ENCODE measurements around the gene MCTS1. TPM values are rescaled to one million over a fixed set of nuclear protein-coding genes. Genes with fewer than 3 reads are reported as not detected.

The MCTS1 gene
- polyA plus RNA-seq (2013, experiment 1 of 4) = 46.8 TPM
- polyA plus RNA-seq (2013, experiment 2 of 4) = 42.7 TPM
- polyA plus RNA-seq (2013, experiment 3 of 4) = 40.3 TPM
- 37.7 TPM for polyA plus RNA-seq (2013, experiment 4 of 4)

GRCh38 chrX:120603707-120604360, at the start of gene MCTS1:
Gene MCTS1, plus strand, starts transcription at chrX:120604101. Its CDS starts 136 bp downstream, at chrX:120604237.
- no peaks in the 10 kb centered on the region for H3K36me3 ChIP-seq (ENCODE audit: control insufficient read depth, insufficient read depth, low read length)
- H3K27me3 ChIP-seq (ENCODE audit: control insufficient read depth, insufficient read depth, low read length, poor library complexity, severe bottlenecking) = no peaks in the 10 kb centered on the region
- WGBS, 2 experiments = 0 to 1% methylated on average over 26 to 27 of the region's 31 CpGs
- no peaks in the 10 kb centered on the region for H3K9me3 ChIP-seq (ENCODE audit: control insufficient read depth, low read length)
- no peaks in the 10 kb centered on the region for H3K4me1 ChIP-seq (ENCODE audit: control insufficient read depth, insufficient read depth, low read length)
- peak within 1 kb of the TSS; percentile 74 for H3K27ac ChIP-seq (ENCODE audit: insufficient read depth, low read depth, low read length, poor library complexity, severe bottlenecking)
- H3K4me3 ChIP-seq (ENCODE audit: insufficient read depth, low read depth, low read length) = peak within 1 kb of the TSS; percentile 67

- Histone ChIP-seq H3K9me3 (ENCODE audit: control insufficient read depth, low read length) (no peaks in the 10 kb centered on the region), H3K27ac (ENCODE audit: insufficient read depth, low read depth, low read length, poor library complexity, severe bottlenecking) (no peak overlapping the region), H3K4me3 (ENCODE audit: insufficient read depth, low read depth, low read length) (no peak overlapping the region), H3K27me3 (ENCODE audit: control insufficient read depth, insufficient read depth, low read length, poor library complexity, severe bottlenecking) (no peaks in the 10 kb centered on the region), H3K36me3 (ENCODE audit: control insufficient read depth, insufficient read depth, low read length) (no peaks in the 10 kb centered on the region), H3K4me1 (ENCODE audit: control insufficient read depth, insufficient read depth, low read length) (no peaks in the 10 kb centered on the region)
- 97 to 100% methylated on average over 2 to 5 of the region's 5 CpGs for WGBS, 2 experiments
Observed at GRCh38 chrX:120556251-120556650, 47.6 kb upstream of the MCTS1 start.

GRCh38 chrX:120559804-120560203, 44.1 kb upstream of the MCTS1 start:
- WGBS, 2 experiments = 0% methylated on average over 1 to 6 of the region's 7 CpGs
- Histone ChIP-seq H3K36me3 (ENCODE audit: control insufficient read depth, insufficient read depth, low read length) (no peaks in the 10 kb centered on the region), H3K9me3 (ENCODE audit: control insufficient read depth, low read length) (no peaks in the 10 kb centered on the region), H3K4me3 (ENCODE audit: insufficient read depth, low read depth, low read length) (peak overlapping the region; percentile 54), H3K4me1 (ENCODE audit: control insufficient read depth, insufficient read depth, low read length) (no peaks in the 10 kb centered on the region), H3K27me3 (ENCODE audit: control insufficient read depth, insufficient read depth, low read length, poor library complexity, severe bottlenecking) (no peaks in the 10 kb centered on the region), H3K27ac (ENCODE audit: insufficient read depth, low read depth, low read length, poor library complexity, severe bottlenecking) (no peak overlapping the region)

GRCh38 chrX:120560405-120560841, 43.5 kb upstream of the MCTS1 start:
- Histone ChIP-seq H3K9me3 (ENCODE audit: control insufficient read depth, low read length) (no peaks in the 10 kb centered on the region), H3K4me1 (ENCODE audit: control insufficient read depth, insufficient read depth, low read length) (no peaks in the 10 kb centered on the region), H3K4me3 (ENCODE audit: insufficient read depth, low read depth, low read length) (peak overlapping the region; percentile 54), H3K27me3 (ENCODE audit: control insufficient read depth, insufficient read depth, low read length, poor library complexity, severe bottlenecking) (no peaks in the 10 kb centered on the region), H3K27ac (ENCODE audit: insufficient read depth, low read depth, low read length, poor library complexity, severe bottlenecking) (peak overlapping the region; percentile 93), H3K36me3 (ENCODE audit: control insufficient read depth, insufficient read depth, low read length) (no peaks in the 10 kb centered on the region)
- WGBS, 2 experiments = 0 to 1% methylated on average over 9 to 10 of the region's 10 CpGs

- Histone ChIP-seq H3K9me3 (ENCODE audit: control insufficient read depth, low read length) (no peaks in the 10 kb centered on the region), H3K27ac (ENCODE audit: insufficient read depth, low read depth, low read length, poor library complexity, severe bottlenecking) (peak within 1 kb of the TSS; percentile 93), H3K4me3 (ENCODE audit: insufficient read depth, low read depth, low read length) (peak within 1 kb of the TSS; percentile 54), H3K27me3 (ENCODE audit: control insufficient read depth, insufficient read depth, low read length, poor library complexity, severe bottlenecking) (no peaks in the 10 kb centered on the region), H3K36me3 (ENCODE audit: control insufficient read depth, insufficient read depth, low read length) (no peaks in the 10 kb centered on the region), H3K4me1 (ENCODE audit: control insufficient read depth, insufficient read depth, low read length) (no peaks in the 10 kb centered on the region)
- 0% methylated on average over 33 to 40 of the region's 54 CpGs for WGBS, 2 experiments
Observed at GRCh38 chrX:120560842-120561633, 42.9 kb upstream of the MCTS1 start, which contains the start of gene CUL4B. Gene CUL4B, minus strand, starts transcription at chrX:120560962. Its CDS starts 324 bp downstream, at chrX:120560638.

GRCh38 chrX:120561634-120562568, 42.0 kb upstream of the MCTS1 start:
- 0 to 4% methylated on average over 9 to 10 of the region's 12 CpGs for whole genome bisulfite sequencing, 2 experiments
- no peaks in the 10 kb centered on the region for H3K4me1 ChIP-seq (ENCODE audit: control insufficient read depth, insufficient read depth, low read length)
- H3K36me3 ChIP-seq (ENCODE audit: control insufficient read depth, insufficient read depth, low read length) = no peaks in the 10 kb centered on the region
- H3K4me3 ChIP-seq (ENCODE audit: insufficient read depth, low read depth, low read length) = peak overlapping the region; percentile 39
- H3K9me3 ChIP-seq (ENCODE audit: control insufficient read depth, low read length) = no peaks in the 10 kb centered on the region
- H3K27me3 ChIP-seq (ENCODE audit: control insufficient read depth, insufficient read depth, low read length, poor library complexity, severe bottlenecking) = no peaks in the 10 kb centered on the region
- peak overlapping the region; percentile 9 for H3K27ac ChIP-seq (ENCODE audit: insufficient read depth, low read depth, low read length, poor library complexity, severe bottlenecking)

GRCh38 chrX:120562569-120562926, 41.4 kb upstream of the MCTS1 start:
- Histone ChIP-seq H3K27me3 (ENCODE audit: control insufficient read depth, insufficient read depth, low read length, poor library complexity, severe bottlenecking) (no peaks in the 10 kb centered on the region), H3K4me1 (ENCODE audit: control insufficient read depth, insufficient read depth, low read length) (no peaks in the 10 kb centered on the region), H3K9me3 (ENCODE audit: control insufficient read depth, low read length) (no peaks in the 10 kb centered on the region), H3K36me3 (ENCODE audit: control insufficient read depth, insufficient read depth, low read length) (no peaks in the 10 kb centered on the region), H3K27ac (ENCODE audit: insufficient read depth, low read depth, low read length, poor library complexity, severe bottlenecking) (no peak overlapping the region), H3K4me3 (ENCODE audit: insufficient read depth, low read depth, low read length) (no peak overlapping the region)
- 85 to 90% methylated on average over 2 of the region's 2 CpGs for WGBS, 2 experiments

- H3K4me1 ChIP-seq (ENCODE audit: control insufficient read depth, insufficient read depth, low read length) = no peaks in the 10 kb centered on the region
- H3K27me3 ChIP-seq (ENCODE audit: control insufficient read depth, insufficient read depth, low read length, poor library complexity, severe bottlenecking) = no peaks in the 10 kb centered on the region
- no peaks in the 10 kb centered on the region for H3K9me3 ChIP-seq (ENCODE audit: control insufficient read depth, low read length)
- H3K36me3 ChIP-seq (ENCODE audit: control insufficient read depth, insufficient read depth, low read length) = no peaks in the 10 kb centered on the region
- no peak overlapping the region for H3K4me3 ChIP-seq (ENCODE audit: insufficient read depth, low read depth, low read length)
- 77% methylated on average over 1 of the region's 1 CpG; no CpG with 5 or more reads in 1 of the 2 experiments for WGBS, 2 experiments
- no peak overlapping the region for H3K27ac ChIP-seq (ENCODE audit: insufficient read depth, low read depth, low read length, poor library complexity, severe bottlenecking)
Observed at GRCh38 chrX:120564925-120565324, 39.0 kb upstream of the MCTS1 start.

GRCh38 chrX:120566817-120567216, 37.1 kb upstream of the MCTS1 start:
- Histone ChIP-seq H3K27me3 (ENCODE audit: control insufficient read depth, insufficient read depth, low read length, poor library complexity, severe bottlenecking) (no peaks in the 10 kb centered on the region), H3K4me1 (ENCODE audit: control insufficient read depth, insufficient read depth, low read length) (no peaks in the 10 kb centered on the region), H3K27ac (ENCODE audit: insufficient read depth, low read depth, low read length, poor library complexity, severe bottlenecking) (no peak overlapping the region), H3K9me3 (ENCODE audit: control insufficient read depth, low read length) (no peaks in the 10 kb centered on the region), H3K4me3 (ENCODE audit: insufficient read depth, low read depth, low read length) (no peak overlapping the region), H3K36me3 (ENCODE audit: control insufficient read depth, insufficient read depth, low read length) (no peaks in the 10 kb centered on the region)
- 96 to 100% methylated on average over 1 to 3 of the region's 3 CpGs for WGBS, 2 experiments

All from ectodermal cell (in vitro differentiated cells).